B cell (primary cell): ENCODE measurements around the gene NRXN2. TPM values are rescaled to one million over a fixed set of nuclear protein-coding genes. Genes with fewer than 3 reads are reported as not detected.

Experiments
- ATAC-seq: fragments of 200-7000 bp; cut with Tn5 transposase; one replicate; pipeline ENCODE4 v1.10.0; 2021; ENCODE audit warnings: low read depth, mild to moderate bottlenecking, moderate number of reproducible peaks, moderate library complexity
- CTCF ChIA-PET: fragments of 350-600 bp; sonication (Branson Sonifier 250); formaldehyde crosslinking; loops from one replicate; lab custom pipeline; 2021; ENCODE audit warnings: antibody characterized with exemption, inconsistent platforms; lab: Charles Lee
- POLR2A ChIA-PET: fragments of 350-600 bp; sonication (Branson Sonifier 250); formaldehyde crosslinking; loops from one replicate; lab custom pipeline; 2021; ENCODE audit warnings: antibody characterized with exemption; lab: Charles Lee
- DNase-seq: peaks from one replicate; pipeline ENCODE4 v3.0.0; 2013
- H2AFZ ChIP-seq: 2 replicates; pipeline ENCODE4 v1.6.1; 2012; ENCODE audit warnings: mild to moderate bottlenecking, low read depth, low read length; ENCODE audit not compliant: insufficient read depth, poor library complexity, severe bottlenecking
- H3K27ac ChIP-seq, 2 donors: 1 replicate in 1 of 2; 2 replicates in 1 of 2; pipeline ENCODE4 v1.5.1; 2012 to 2013; ENCODE audit warnings: low read length in 2 of 2, mild to moderate bottlenecking in 2 of 2, moderate library complexity in 1 of 2
- H3K27me3 ChIP-seq, 4 experiments: fragments of 200-600 bp in 1 of 4; sonication (generic) in 1 of 4; replicated peaks in 1 of 4; 1 replicate in 2 of 4; 2 replicates in 2 of 4; pipeline versions ENCODE4 v1.6.1 to v1.7.0; 2013 to 2016; ENCODE audit warnings: low read length in 3 of 4, mild to moderate bottlenecking in 2 of 4, mixed read lengths in 1 of 4, moderate library complexity in 1 of 4; ENCODE audit not compliant: insufficient read depth in 4 of 4, control insufficient read depth in 3 of 4; ENCODE audit errors: control extremely low read depth in 1 of 4
- H3K36me3 ChIP-seq, 2 experiments: replicated peaks in 1 of 2; 1 replicate in 1 of 2; 2 replicates in 1 of 2; pipeline versions ENCODE4 v1.6.1 to v1.7.1; 2013; ENCODE audit warnings: low read length in 1 of 2; ENCODE audit not compliant: insufficient read depth in 2 of 2, control insufficient read depth in 1 of 2; ENCODE audit errors: control extremely low read depth in 1 of 2, extremely low read depth in 1 of 2
- H3K4me1 ChIP-seq, 2 donors: fragments of 200-600 bp in 1 of 2; sonication (generic) in 1 of 2; 1 replicate in 1 of 2; 2 replicates in 1 of 2; pipeline versions ENCODE4 v1.5.1 to v1.6.1; 2013 to 2017; ENCODE audit warnings: low read length in 2 of 2; ENCODE audit not compliant: control insufficient read depth in 2 of 2, insufficient read depth in 2 of 2
- H3K4me2 ChIP-seq: replicated peaks from 2 replicates; pipeline ENCODE3; 2012; ENCODE audit warnings: mild to moderate bottlenecking, low read depth, low read length; ENCODE audit not compliant: poor library complexity, severe bottlenecking
- H3K4me3 ChIP-seq, 5 experiments: fragments of 200-600 bp in 1 of 5; sonication (generic) in 1 of 5; 1 replicate in 3 of 5; 2 replicates in 2 of 5; pipeline versions ENCODE4 v1.5.1 to v1.7.0; 2011 to 2016; ENCODE audit warnings: low read length in 4 of 5, mild to moderate bottlenecking in 4 of 5, low read depth in 2 of 5, control low read depth in 1 of 5, moderate library complexity in 1 of 5; ENCODE audit not compliant: insufficient read depth in 1 of 5; ENCODE audit errors: control extremely low read depth in 1 of 5, extremely low read depth in 1 of 5
- H3K79me2 ChIP-seq: fragments of 200-600 bp; sonication (generic); one replicate; pipeline ENCODE4 v1.6.0; 2016; ENCODE audit warnings: low read length; ENCODE audit not compliant: control insufficient read depth, insufficient read depth
- H3K9ac ChIP-seq: fragments of 200-600 bp; sonication (generic); 2 replicates; pipeline ENCODE4 v1.6.1; 2017; ENCODE audit warnings: mild to moderate bottlenecking, low read length, moderate library complexity
- H3K9me3 ChIP-seq, 3 donors: one replicate each; pipeline versions ENCODE4 v1.6.1 to v1.7.1; 2013; ENCODE audit warnings: low read length in 2 of 3; ENCODE audit not compliant: control insufficient read depth in 2 of 3, insufficient read depth in 1 of 3; ENCODE audit errors: control extremely low read depth in 1 of 3
- H4K20me1 ChIP-seq: 2 replicates; pipeline ENCODE4 v1.6.0; 2012; ENCODE audit warnings: mild to moderate bottlenecking, low read length; ENCODE audit not compliant: insufficient read depth, control insufficient read depth, poor library complexity, severe bottlenecking
- H3K27ac Mint-ChIP-seq: one replicate; pipeline ENCODE4 v1.8.0; 2021; ENCODE audit warnings: mixed read lengths
- H3K27me3 Mint-ChIP-seq: one replicate; pipeline ENCODE4 v1.8.0; 2021; ENCODE audit warnings: mixed read lengths
- H3K4me1 Mint-ChIP-seq: one replicate; pipeline ENCODE4 v1.8.0; 2021; ENCODE audit warnings: mixed read lengths
- H3K4me3 Mint-ChIP-seq: one replicate; pipeline ENCODE4 v1.8.0; 2021; ENCODE audit warnings: mixed read lengths
- H3K9me3 Mint-ChIP-seq: one replicate; pipeline ENCODE4 v1.8.0; 2022; ENCODE audit warnings: mixed read lengths; ENCODE audit not compliant: insufficient read depth
- CTCF ChIP-seq: fragments of 200-600 bp; IDR thresholded peaks from one replicate; pipeline ENCODE4 v1.8.0; 2022; ENCODE audit warnings: antibody characterized with exemption, mild to moderate bottlenecking
- EZH2 ChIP-seq: IDR thresholded peaks from 2 replicates; pipeline ENCODE4 v1.6.1; 2012; ENCODE audit warnings: borderline replicate concordance, low read depth, mild to moderate bottlenecking, moderate library complexity, low read length; ENCODE audit not compliant: insufficient read depth, poor library complexity, severe bottlenecking
- WGBS: methylation state at CpG from one replicate; pipeline ENCODE4 v1.1.5; 2013; ENCODE audit warnings: missing lambda C conversion rate; ENCODE audit not compliant: insufficient coverage; 5-methylcytosine and 5-hydroxymethylcytosine counted together
- intact Hi-C: fragments of 100-400 bp; cut with micrococcal nuclease; formaldehyde crosslinking; loops from one replicate; pipeline ENCODE4 v1.10.0; 2022
- polyA plus RNA-seq: library from polyadenylated mRNA; depleted of rRNA; stranded (reverse); fragments of >200 nt; gene quantifications from 2 replicates; pipeline ENCODE4 v1.2.3, GENCODE V29; 2012
- total RNA-seq, 2 donors: library from RNA; stranded (reverse); fragments of 120-200 nt in 1 of 2; gene quantifications; 1 replicate in 1 of 2; 2 replicates in 1 of 2; pipeline versions ENCODE4 v1.2.3 to v1.2.4, GENCODE V29; 2013 to 2022

NRXN2 gene
- total and polyA plus RNA-seq, 2 donors (not counting 1 experiment from before 2014, with no cell fraction given): 0.01 to 0.52 TPM

GRCh38 chr11:64648551-64648950 is 74.4 kb downstream of the NRXN2 start:
- no peaks in the 10 kb centered on the region for H3K36me3 ChIP-seq
- no peaks in the 10 kb centered on the region for H3K9me3 ChIP-seq
- H3K27me3 Mint-ChIP-seq: peaks cover 36% of the 10 kb centered on the region
- no peak overlapping the region for H3K27ac ChIP-seq
- peaks cover 16% of the 10 kb centered on the region for H3K4me1 Mint-ChIP-seq
- H3K4me3 ChIP-seq: no peak overlapping the region
- no peak overlapping the region for H3K4me3 Mint-ChIP-seq
- no peak for ATAC-seq
- ChIA-PET CTCF (interaction anchor here (1.3 to 7.3 kb wide), 5 partner anchors 9 to 444 kb away, joined by 4 to 48 read pairs (median 7); no protein-coding TSS in a partner anchor), POLR2A (no interaction called here)
- WGBS: 83% methylated on average over 9 of the region's 9 CpGs
- TF ChIP-seq CTCF (no peak), EZH2 (no peak)
- H3K9ac ChIP-seq: no peak overlapping the region
- H3K4me2 ChIP-seq: no peak overlapping the region
- H3K27me3 ChIP-seq: peaks cover 0 to 20% (median 9%) of the 10 kb centered on the region in 4 experiments
- peaks cover 8 to 13% of the 10 kb centered on the region in 2 donors for H3K4me1 ChIP-seq
- no peak overlapping the region for H3K27ac Mint-ChIP-seq
- no peaks in the 10 kb centered on the region for H3K9me3 Mint-ChIP-seq
- H3K79me2 ChIP-seq: no peaks in the 10 kb centered on the region
- intact Hi-C loops: no loop called here
- no peak for DNase-seq
- H2AFZ ChIP-seq: no peak overlapping the region
- H4K20me1 ChIP-seq: no peaks in the 10 kb centered on the region

- H3K9me3 Mint-ChIP-seq: no peaks in the 10 kb centered on the region
- Histone ChIP-seq H3K9ac (no peak overlapping the region), H3K4me3 (no peak overlapping the region), H3K27me3 (peaks cover 0 to 28% (median 11%) of the 10 kb centered on the region in 4 experiments), H3K27ac (no peak overlapping the region), H4K20me1 (no peaks in the 10 kb centered on the region), H3K9me3 (no peaks in the 10 kb centered on the region), H3K4me2 (no peak overlapping the region), H3K4me1 (peaks cover 10 to 14% of the 10 kb centered on the region in 2 donors), H2AFZ (no peak overlapping the region), H3K79me2 (no peaks in the 10 kb centered on the region), H3K36me3 (no peaks in the 10 kb centered on the region)
- ATAC-seq: no peak
- intact Hi-C loops: no loop called here
- POLR2A ChIA-PET: no interaction called here
- TF ChIP-seq CTCF (no peak), EZH2 (no peak)
- H3K27ac Mint-ChIP-seq: no peak overlapping the region
- peaks cover 36% of the 10 kb centered on the region for H3K27me3 Mint-ChIP-seq
- H3K4me1 Mint-ChIP-seq: peaks cover 9% of the 10 kb centered on the region
- no peak overlapping the region for H3K4me3 Mint-ChIP-seq
- 90% methylated on average over 6 of the region's 9 CpGs for WGBS
- CTCF ChIA-PET: interaction anchor here (6.5 kb wide), 1 partner anchor 198 kb away, joined by 48 read pairs; no protein-coding TSS in a partner anchor
- DNase-seq: no peak
Measured at GRCh38 chr11:64647019-64647779, 75.8 kb downstream of the NRXN2 start.
